ENCODE results near the gene PRPF6. TPM values are rescaled to one million over a fixed set of nuclear protein-coding genes. Genes with fewer than 3 reads are reported as not detected.

The PRPF6 gene
- total and polyA plus RNA-seq, 2 of the 13 experiments (the other 11 are each of a cell fraction or from before 2014, with no cell fraction given) = 63.7 to 101 TPM

DNA sequence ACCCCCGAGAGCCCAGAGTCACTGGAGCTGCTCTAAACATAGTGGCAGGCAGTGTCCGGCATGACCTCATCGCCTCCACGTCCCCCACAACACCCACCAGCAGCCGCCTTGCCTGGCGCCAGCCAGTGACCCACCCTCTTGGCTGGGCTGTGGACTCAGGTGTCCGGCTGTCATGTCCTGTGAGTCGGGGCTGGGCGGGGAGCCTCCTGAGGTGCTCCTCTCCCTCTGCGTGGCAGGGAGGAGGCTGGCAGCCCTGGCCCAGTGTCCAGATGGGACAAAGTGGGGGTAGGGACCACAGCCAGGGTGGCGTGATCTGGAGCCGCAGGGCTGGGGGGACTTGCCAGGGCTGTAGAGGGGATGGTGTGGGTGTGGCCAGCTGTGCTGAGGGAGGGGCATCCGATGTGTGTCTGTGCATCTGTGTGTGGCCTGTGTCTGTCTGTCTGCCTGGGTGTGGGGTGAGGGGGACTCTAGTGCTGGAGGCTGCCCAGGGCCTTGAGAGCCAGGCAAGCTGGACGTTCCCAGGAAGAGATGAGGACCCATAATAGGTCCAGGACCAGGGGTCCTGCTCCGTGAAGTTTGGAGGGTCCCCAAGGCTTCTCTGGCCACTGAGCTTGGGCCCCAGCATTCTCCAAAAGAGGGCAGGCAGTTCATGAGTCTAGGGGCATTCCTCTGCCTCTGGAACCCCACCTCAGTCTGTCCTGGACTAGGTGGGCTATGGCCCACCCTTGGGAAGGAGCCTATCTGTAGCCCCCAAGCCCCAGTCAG is 70.8 kb downstream of the PRPF6 start (continued):
- TF ChIP-seq, protein P1, sequence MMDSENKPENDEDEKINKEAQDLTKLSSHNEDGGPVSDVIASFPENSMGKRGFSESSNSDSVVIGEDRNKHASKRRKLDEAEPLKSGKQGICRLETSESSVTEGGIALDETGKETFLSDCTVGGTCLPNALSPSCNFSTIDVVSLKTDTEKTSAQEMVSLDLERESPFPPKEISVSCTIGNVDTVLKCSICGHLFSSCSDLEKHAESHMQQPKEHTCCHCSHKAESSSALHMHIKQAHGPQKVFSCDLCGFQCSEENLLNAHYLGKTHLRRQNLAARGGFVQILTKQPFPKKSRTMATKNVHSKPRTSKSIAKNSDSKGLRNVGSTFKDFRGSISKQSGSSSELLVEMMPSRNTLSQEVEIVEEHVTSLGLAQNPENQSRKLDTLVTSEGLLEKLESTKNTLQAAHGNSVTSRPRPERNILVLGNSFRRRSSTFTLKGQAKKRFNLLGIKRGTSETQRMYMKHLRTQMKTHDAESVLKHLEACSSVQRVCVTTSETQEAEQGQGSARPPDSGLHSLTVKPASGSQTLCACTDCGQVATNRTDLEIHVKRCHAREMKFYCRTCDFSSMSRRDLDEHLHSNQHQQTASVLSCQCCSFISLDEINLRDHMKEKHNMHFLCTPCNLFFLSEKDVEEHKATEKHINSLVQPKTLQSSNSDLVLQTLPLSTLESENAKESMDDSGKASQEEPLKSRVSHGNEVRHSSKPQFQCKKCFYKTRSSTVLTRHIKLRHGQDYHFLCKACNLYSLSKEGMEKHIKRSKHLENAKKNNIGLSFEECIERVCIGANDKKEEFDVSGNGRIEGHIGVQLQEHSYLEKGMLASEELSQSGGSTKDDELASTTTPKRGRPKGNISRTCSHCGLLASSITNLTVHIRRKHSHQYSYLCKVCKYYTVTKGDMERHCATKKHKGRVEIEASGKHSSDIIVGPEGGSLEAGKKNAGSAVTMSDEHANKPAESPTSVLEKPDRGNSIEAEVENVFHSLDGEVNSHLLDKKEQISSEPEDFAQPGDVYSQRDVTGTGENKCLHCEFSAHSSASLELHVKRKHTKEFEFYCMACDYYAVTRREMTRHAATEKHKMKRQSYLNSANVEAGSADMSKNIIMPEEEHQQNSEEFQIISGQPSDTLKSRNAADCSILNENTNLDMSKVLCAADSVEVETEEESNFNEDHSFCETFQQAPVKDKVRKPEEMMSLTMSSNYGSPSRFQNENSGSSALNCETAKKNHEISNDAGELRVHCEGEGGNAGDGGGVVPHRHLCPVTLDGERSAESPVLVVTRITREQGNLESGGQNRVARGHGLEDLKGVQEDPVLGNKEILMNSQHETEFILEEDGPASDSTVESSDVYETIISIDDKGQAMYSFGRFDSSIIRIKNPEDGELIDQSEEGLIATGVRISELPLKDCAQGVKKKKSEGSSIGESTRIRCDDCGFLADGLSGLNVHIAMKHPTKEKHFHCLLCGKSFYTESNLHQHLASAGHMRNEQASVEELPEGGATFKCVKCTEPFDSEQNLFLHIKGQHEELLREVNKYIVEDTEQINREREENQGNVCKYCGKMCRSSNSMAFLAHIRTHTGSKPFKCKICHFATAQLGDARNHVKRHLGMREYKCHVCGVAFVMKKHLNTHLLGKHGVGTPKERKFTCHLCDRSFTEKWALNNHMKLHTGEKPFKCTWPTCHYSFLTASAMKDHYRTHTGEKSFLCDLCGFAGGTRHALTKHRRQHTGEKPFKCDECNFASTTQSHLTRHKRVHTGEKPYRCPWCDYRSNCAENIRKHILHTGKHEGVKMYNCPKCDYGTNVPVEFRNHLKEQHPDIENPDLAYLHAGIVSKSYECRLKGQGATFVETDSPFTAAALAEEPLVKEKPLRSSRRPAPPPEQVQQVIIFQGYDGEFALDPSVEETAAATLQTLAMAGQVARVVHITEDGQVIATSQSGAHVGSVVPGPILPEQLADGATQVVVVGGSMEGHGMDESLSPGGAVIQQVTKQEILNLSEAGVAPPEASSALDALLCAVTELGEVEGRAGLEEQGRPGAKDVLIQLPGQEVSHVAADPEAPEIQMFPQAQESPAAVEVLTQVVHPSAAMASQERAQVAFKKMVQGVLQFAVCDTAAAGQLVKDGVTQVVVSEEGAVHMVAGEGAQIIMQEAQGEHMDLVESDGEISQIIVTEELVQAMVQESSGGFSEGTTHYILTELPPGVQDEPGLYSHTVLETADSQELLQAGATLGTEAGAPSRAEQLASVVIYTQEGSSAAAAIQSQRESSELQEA (CRISPR knock-in tag; IDR thresholded peaks at IDR 0.05; ENCODE audit: not compliant biosample characterization) = no peak
- TF ChIP-seq ZNF790 (CRISPR knock-in tag; IDR thresholded peaks at IDR 0.05; ENCODE audit: borderline replicate concordance) (no peak), XBP1 (CRISPR knock-in tag; IDR thresholded peaks at IDR 0.05) (no peak)
- TF ChIP-seq, protein P2, sequence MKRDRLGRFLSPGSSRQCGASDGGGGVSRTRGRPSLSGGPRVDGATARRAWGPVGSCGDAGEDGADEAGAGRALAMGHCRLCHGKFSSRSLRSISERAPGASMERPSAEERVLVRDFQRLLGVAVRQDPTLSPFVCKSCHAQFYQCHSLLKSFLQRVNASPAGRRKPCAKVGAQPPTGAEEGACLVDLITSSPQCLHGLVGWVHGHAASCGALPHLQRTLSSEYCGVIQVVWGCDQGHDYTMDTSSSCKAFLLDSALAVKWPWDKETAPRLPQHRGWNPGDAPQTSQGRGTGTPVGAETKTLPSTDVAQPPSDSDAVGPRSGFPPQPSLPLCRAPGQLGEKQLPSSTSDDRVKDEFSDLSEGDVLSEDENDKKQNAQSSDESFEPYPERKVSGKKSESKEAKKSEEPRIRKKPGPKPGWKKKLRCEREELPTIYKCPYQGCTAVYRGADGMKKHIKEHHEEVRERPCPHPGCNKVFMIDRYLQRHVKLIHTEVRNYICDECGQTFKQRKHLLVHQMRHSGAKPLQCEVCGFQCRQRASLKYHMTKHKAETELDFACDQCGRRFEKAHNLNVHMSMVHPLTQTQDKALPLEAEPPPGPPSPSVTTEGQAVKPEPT (CRISPR knock-in tag; IDR thresholded peaks at IDR 0.05; ENCODE audit: low read depth) = 0 out of 2 replicates have a peak, but pooled peaks have one; percentile 43

All from HepG2 (cell line).